HEK293T (cell line): ENCODE results near the gene PDE8A.
A peak's percentile ranks its signal among the peaks of the same experiment; 100 is the strongest.

Experiments used
- CTCF ChIA-PET: fragments of 350-600 bp; formaldehyde crosslinking; extraction: SDS; loops from one replicate; lab custom pipeline; 2021; ENCODE audit warnings: antibody characterized with exemption, inconsistent platforms; lab: Yijun Ruan, JAX
- POLR2A ChIA-PET: fragments of 350-600 bp; formaldehyde crosslinking; extraction: SDS; loops from one replicate; lab custom pipeline; 2020; ENCODE audit warnings: antibody characterized with exemption, inconsistent platforms; lab: Yijun Ruan, JAX
- DNase-seq: peaks from one replicate; pipeline ENCODE4 v3.0.0; 2012; ENCODE audit warnings: mixed read lengths; ENCODE audit errors: extremely low spot score
- ARNT ChIP-seq: fragments of 450-650 bp; IDR thresholded peaks from 2 replicates; pipeline ENCODE4 v1.6.1; 2017; ENCODE audit warnings: mild to moderate bottlenecking
- BHLHE40 ChIP-seq: fragments of 450-650 bp; IDR thresholded peaks from 2 replicates; pipeline ENCODE4 v1.6.1; 2016; ENCODE audit warnings: mild to moderate bottlenecking, moderate library complexity, borderline replicate concordance
- CTBP1 ChIP-seq: fragments of 450-650 bp; IDR thresholded peaks from 2 replicates; pipeline ENCODE4 v1.6.1; 2016; ENCODE audit warnings: borderline replicate concordance
- ELF4 ChIP-seq: fragments of 450-650 bp; IDR thresholded peaks from 2 replicates; pipeline ENCODE4 v1.6.1; 2017; ENCODE audit warnings: antibody characterized with exemption
- FOXA1 ChIP-seq: fragments of 450-650 bp; IDR thresholded peaks from 2 replicates; pipeline ENCODE4 v1.6.1; 2016; ENCODE audit warnings: mild to moderate bottlenecking
- FOXK2 ChIP-seq: fragments of 450-650 bp; IDR thresholded peaks from 2 replicates; pipeline ENCODE4 v1.6.1; 2016; ENCODE audit warnings: mild to moderate bottlenecking
- FOXM1 ChIP-seq: fragments of 450-650 bp; IDR thresholded peaks from 2 replicates; pipeline ENCODE4 v1.6.1; 2017; ENCODE audit warnings: mild to moderate bottlenecking, borderline replicate concordance
- HDGF ChIP-seq: fragments of 450-650 bp; IDR thresholded peaks from 2 replicates; pipeline ENCODE4 v1.6.1; 2017; ENCODE audit warnings: antibody characterized with exemption, borderline replicate concordance
- L3MBTL2 ChIP-seq: fragments of 450-650 bp; conservative IDR thresholded peaks from 2 replicates; pipeline ENCODE4 v1.6.1; 2016; ENCODE audit warnings: mild to moderate bottlenecking
- LEF1 ChIP-seq: fragments of 450-650 bp; IDR thresholded peaks from 2 replicates; pipeline ENCODE4 v1.6.1; 2017; ENCODE audit warnings: mild to moderate bottlenecking, borderline replicate concordance
- NFRKB ChIP-seq: fragments of 450-650 bp; IDR thresholded peaks from 2 replicates; pipeline ENCODE4 v1.6.1; 2016; ENCODE audit warnings: mild to moderate bottlenecking, moderate library complexity
- PKNOX1 ChIP-seq: fragments of 450-650 bp; IDR thresholded peaks from 2 replicates; pipeline ENCODE4 v1.6.1; 2016
- SP1 ChIP-seq: fragments of 450-650 bp; IDR thresholded peaks from 2 replicates; pipeline ENCODE4 v1.6.1; 2017
- TARDBP ChIP-seq: fragments of 450-650 bp; IDR thresholded peaks from 2 replicates; pipeline ENCODE4 v1.6.1; 2016
- ZNF384 ChIP-seq: fragments of 450-650 bp; IDR thresholded peaks from 2 replicates; pipeline ENCODE4 v1.6.1; 2016

Gene PDE8A

GRCh38 chr15:85029221-85029620, 47.6 kb downstream of the PDE8A start:
- CTCF ChIA-PET: interaction anchor here (1.6 kb wide), 1 partner anchor 15 kb away, joined by 6 read pairs; no protein-coding TSS in a partner anchor

GRCh38 chr15:85030301-85030929, 48.8 kb downstream of the PDE8A start:
- no peak for DNase-seq
- POLR2A ChIA-PET: interaction anchor here (1.1 kb wide), 1 partner anchor 50 kb away, joined by 3 read pairs; no protein-coding TSS in a partner anchor
- TF ChIP-seq BHLHE40 (no peak), LEF1 (no peak), L3MBTL2 (no peak)
- CTCF ChIA-PET: interaction anchor here (1.4 to 1.6 kb wide), 2 partner anchors 14 to 16 kb away, joined by 5 to 6 read pairs; no protein-coding TSS in a partner anchor

More at GRCh38 chr15:85029221-85029620, 47.6 kb downstream of the PDE8A start:
- POLR2A ChIA-PET: interaction anchor here (1.1 kb wide), 1 partner anchor 49 kb away, joined by 3 read pairs; no protein-coding TSS in a partner anchor
- TF ChIP-seq CTBP1 (no peak), ZNF384 (peak; percentile 31; the same call in 1 of the 2 replicates), FOXK2 (no peak), LEF1 (no peak), ARNT (no peak), ELF4 (no peak), PKNOX1 (no peak)
- no peak for DNase-seq

- ChIA-PET POLR2A (interaction anchor here (1.3 kb wide), 1 partner anchor 51 kb away, joined by 3 read pairs; no protein-coding TSS in a partner anchor), CTCF (interaction anchor here (1.4 kb wide), 1 partner anchor 15 kb away, joined by 5 read pairs; no protein-coding TSS in a partner anchor)
- no peak for DNase-seq
- TF ChIP-seq FOXA1: no peak
Measured at GRCh38 chr15:85031086-85031943, 49.7 kb downstream of the PDE8A start.

GRCh38 chr15:85031944-85032558, 50.4 kb downstream of the PDE8A start:
- TF ChIP-seq LEF1: no peak
- TF ChIP-seq CTBP1: no peak
- no peak for TF ChIP-seq FOXM1
- TF ChIP-seq PKNOX1: no peak
- no peak for TF ChIP-seq ELF4
- TF ChIP-seq HDGF: no peak
- no peak for DNase-seq
- CTCF ChIA-PET: no interaction called here
- POLR2A ChIA-PET: interaction anchor here (1.3 kb wide), 1 partner anchor 51 kb away, joined by 3 read pairs; no protein-coding TSS in a partner anchor

DNA sequence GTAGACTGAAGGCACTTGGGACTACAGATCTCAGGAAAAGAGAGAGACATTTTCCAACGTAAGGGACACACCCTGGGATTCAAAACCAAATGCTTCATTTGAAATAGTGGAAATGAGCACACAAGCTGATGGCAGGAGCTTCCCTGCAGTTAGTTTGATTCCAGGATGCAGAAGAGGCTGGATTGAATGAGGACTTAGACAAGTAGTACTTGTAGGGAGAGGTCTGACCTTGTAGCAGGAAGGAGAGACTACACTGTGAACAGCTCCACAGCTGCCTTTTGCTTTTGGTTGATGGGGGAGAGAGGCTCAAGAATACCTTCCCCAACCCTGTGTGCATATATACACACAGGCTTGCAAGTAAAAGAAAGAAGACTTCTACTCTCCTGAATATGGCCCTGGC, 51.5 kb downstream of the PDE8A start:
- TF ChIP-seq BHLHE40 (no peak), CTBP1 (no peak), ZNF384 (no peak), ELF4 (no peak), PKNOX1 (no peak), NFRKB (no peak)
- POLR2A ChIA-PET: no interaction called here

GRCh38 chr15:85034276-85034675, 52.6 kb downstream of the PDE8A start:
- TF ChIP-seq ARNT (no peak), TARDBP (no peak), ELF4 (no peak), FOXA1 (no peak), ZNF384 (no peak), NFRKB (no peak), SP1 (no peak), FOXK2 (no peak), BHLHE40 (no peak)
- CTCF ChIA-PET: interaction anchor here (0.6 kb wide), 1 partner anchor 63 kb away, joined by 3 read pairs; no protein-coding TSS in a partner anchor
- no peak for DNase-seq
- POLR2A ChIA-PET: no interaction called here

More for the DNA sequence above, 51.5 kb downstream of the PDE8A start:
- CTCF ChIA-PET: no interaction called here
- DNase-seq: no peak
